ENCODE data around the gene BCOR.
A peak's percentile ranks its signal among the peaks of the same experiment; 100 is the strongest.

The BCOR gene

DNA sequence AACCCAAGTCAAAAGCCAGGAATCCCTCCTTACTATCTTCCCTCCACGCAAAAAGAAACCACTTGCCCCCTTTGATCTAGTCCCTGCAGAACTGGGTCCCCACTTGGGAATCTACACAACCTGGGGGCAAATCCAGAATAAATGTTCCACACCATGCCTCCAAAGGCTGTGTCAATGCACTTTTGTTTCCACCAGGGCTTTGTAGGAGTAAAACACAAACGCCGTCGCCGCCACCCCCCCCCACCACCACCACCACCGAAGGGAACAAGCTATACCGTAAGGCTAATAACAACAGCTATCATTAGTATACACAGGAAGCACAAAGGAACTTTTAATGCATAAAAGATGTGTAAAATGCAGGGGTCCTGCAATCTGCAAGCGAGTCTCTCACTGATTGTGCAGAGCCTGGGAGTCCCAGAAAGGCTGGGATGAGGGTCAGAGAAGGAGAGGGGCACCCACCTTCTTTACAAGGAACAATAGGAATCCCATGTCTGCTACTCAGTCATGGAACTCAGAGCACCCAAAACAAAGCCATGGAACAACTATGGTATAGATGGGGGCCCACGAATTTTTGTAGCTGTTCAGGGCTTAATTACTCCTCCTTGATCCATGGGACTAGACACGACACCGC lies 13.2 kb downstream of the BCOR start:
- H3K4me3 Mint-ChIP-seq, result peak overlapping the region; percentile 79

GRCh38 chrX:40083979-40084359 lies 13.8 kb downstream of the BCOR start:
- no peaks in the 10 kb centered on the region for H3K27me3 Mint-ChIP-seq
- H3K4me3 Mint-ChIP-seq, result peak overlapping the region; percentile 79
- no peaks in the 10 kb centered on the region for H3K36me3 Mint-ChIP-seq
- peak overlapping the region; percentile 35 for H3K27ac Mint-ChIP-seq
- H3K4me1 Mint-ChIP-seq, result peaks cover 70% of the 10 kb centered on the region
- no peaks in the 10 kb centered on the region for H3K9me3 Mint-ChIP-seq

More for the DNA sequence above, 13.2 kb downstream of the BCOR start:
- Mint-ChIP-seq H3K27ac (no peak overlapping the region), H3K4me1 (peaks cover 70% of the 10 kb centered on the region), H3K9me3 (no peaks in the 10 kb centered on the region), H3K36me3 (no peaks in the 10 kb centered on the region), H3K27me3 (no peaks in the 10 kb centered on the region)

GRCh38 chrX:40083120-40083978 lies 14.4 kb downstream of the BCOR start:
- peak overlapping the region; percentile 35 for H3K27ac Mint-ChIP-seq
- peaks cover 66% of the 10 kb centered on the region for H3K4me1 Mint-ChIP-seq
- H3K9me3 Mint-ChIP-seq, result no peaks in the 10 kb centered on the region
- peak overlapping the region; percentile 79 for H3K4me3 Mint-ChIP-seq
- H3K36me3 Mint-ChIP-seq, result no peaks in the 10 kb centered on the region
- no peaks in the 10 kb centered on the region for H3K27me3 Mint-ChIP-seq

DNA sequence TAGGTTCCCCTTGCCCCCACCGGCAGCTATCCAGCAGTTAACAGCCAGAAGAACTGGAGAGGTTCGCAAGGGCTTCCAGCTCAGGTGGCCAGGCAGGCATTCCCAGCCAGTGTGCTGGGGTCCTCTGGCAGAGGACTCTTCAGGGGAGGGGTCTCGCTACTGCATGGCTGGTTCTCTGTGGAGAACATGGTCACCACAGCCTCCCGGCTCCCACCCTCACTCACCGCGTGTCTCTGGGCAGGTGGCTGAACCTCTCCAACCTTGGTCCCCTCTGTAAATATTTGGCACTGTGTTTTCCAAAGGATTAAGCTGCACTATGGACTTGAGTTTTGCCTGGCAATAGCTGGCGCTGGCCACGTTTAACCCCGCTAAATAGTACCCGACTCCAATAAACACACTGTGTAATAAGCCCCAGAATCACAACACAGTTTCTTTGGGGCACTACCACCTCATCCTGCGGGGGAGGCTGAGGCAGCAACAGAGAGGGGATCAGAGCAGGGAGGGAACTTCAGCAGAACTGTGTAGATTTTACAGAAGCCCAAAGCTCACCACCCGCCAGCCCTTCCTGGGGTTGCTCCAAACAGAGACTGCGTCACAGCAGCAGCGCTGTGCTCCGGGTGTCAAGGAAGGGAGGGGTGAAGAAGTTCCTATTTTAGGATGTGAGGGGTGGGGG lies 15.2 kb downstream of the BCOR start:
- H3K9me3 Mint-ChIP-seq, result no peaks in the 10 kb centered on the region
- peak overlapping the region; percentile 76 for H3K27ac Mint-ChIP-seq
- H3K36me3 Mint-ChIP-seq, result no peaks in the 10 kb centered on the region
- H3K4me3 Mint-ChIP-seq, result peak overlapping the region; percentile 80
- peaks cover 65% of the 10 kb centered on the region for H3K4me1 Mint-ChIP-seq
- H3K27me3 Mint-ChIP-seq, result no peaks in the 10 kb centered on the region

DNA sequence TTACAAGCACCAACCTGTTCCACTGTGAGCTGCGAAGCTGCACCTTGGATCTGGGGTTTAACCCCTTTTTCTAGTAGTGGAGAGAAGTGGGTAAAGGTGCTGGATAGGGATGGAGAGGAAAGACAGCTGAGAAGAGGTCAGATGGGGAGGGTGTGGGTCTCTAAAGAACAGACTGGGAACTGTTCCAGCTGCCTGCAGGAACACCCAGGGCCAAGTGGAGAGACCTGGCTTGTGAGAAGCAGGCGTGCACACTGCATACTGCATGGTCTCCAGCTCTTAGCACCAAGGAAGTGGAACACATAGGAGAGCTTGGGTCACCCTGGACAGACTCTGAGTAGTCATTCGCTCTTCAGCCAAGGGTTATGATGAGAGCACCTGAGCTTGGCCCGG lies 16.1 kb downstream of the BCOR start:
- peaks cover 60% of the 10 kb centered on the region for H3K4me1 Mint-ChIP-seq
- H3K36me3 Mint-ChIP-seq, result no peaks in the 10 kb centered on the region
- H3K27me3 Mint-ChIP-seq, result no peaks in the 10 kb centered on the region
- no peak overlapping the region for H3K27ac Mint-ChIP-seq
- no peaks in the 10 kb centered on the region for H3K9me3 Mint-ChIP-seq
- H3K4me3 Mint-ChIP-seq, result no peak overlapping the region

GRCh38 chrX:40080894-40081678 lies 16.7 kb downstream of the BCOR start:
- no peaks in the 10 kb centered on the region for H3K27me3 Mint-ChIP-seq
- no peak overlapping the region for H3K27ac Mint-ChIP-seq
- H3K4me1 Mint-ChIP-seq, result peaks cover 57% of the 10 kb centered on the region
- no peak overlapping the region for H3K4me3 Mint-ChIP-seq
- H3K36me3 Mint-ChIP-seq, result peaks cover 1% of the 10 kb centered on the region
- H3K9me3 Mint-ChIP-seq, result no peaks in the 10 kb centered on the region

DNA sequence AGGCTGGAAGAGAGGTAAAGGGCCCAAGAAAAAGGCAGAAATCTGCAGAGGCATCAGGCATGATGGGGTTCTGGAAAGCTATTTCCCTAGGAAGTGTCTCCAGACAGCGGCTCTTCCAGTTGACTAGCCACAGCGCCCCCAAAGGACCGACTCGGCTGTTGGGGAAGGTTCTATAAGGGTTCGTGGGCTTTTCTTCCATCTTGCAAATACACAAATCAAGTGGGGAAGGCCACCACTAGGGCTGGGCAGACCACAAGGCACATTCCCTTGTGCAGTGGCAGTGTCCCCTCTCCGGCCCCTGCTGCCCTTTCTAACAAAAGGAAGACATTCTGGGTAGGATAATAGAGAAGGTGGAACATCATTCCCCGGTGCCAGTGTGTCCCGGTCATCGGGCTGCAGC lies 18.2 kb downstream of the BCOR start:
- H3K4me1 Mint-ChIP-seq, result peaks cover 46% of the 10 kb centered on the region

DNA sequence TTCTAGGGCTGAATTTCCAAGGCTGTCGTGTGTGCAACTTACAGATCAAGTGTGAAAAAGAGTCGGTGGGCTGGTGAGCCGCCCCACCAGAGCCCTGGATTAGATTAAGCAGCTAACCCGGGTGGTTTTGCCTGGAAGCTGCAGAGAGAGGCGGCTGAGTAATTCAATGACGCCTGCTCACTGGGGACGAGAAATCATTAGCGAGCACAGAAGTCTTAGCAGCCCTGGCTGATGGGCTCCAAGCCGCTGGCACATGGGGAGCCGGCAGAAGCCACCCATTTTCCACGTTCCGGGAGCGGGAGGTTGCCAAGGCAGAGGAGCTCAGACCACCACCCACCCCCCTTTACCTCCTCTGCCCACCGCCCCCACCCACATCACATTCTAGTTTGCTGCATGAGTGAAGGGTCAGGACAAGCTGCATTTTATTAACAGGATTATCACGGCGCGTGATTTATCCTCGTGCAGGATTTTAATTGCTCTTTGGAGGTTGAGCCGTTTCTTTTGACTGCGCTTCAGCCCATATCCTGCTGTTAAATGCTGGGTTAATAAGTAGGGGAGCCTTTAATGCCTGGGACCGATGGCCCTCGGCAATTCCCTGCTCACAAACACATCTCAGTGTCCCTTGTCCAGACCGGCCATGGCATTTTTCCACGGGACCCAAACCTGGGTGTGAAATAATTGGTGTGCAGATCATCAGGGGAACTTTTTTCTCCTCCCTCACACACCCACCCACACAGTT lies 19.1 kb downstream of the BCOR start:
- H3K4me1 Mint-ChIP-seq, result peaks cover 37% of the 10 kb centered on the region
- H3K36me3 Mint-ChIP-seq, result peaks cover 1% of the 10 kb centered on the region
- H3K4me3 Mint-ChIP-seq, result no peak overlapping the region
- H3K27me3 Mint-ChIP-seq, result no peaks in the 10 kb centered on the region
- H3K9me3 Mint-ChIP-seq, result no peaks in the 10 kb centered on the region
- H3K27ac Mint-ChIP-seq, result peak overlapping the region; percentile 57

More for the DNA sequence above, 18.2 kb downstream of the BCOR start:
- H3K4me3 Mint-ChIP-seq, result no peak overlapping the region
- H3K36me3 Mint-ChIP-seq, result peaks cover 1% of the 10 kb centered on the region
- H3K9me3 Mint-ChIP-seq, result no peaks in the 10 kb centered on the region
- H3K27me3 Mint-ChIP-seq, result no peaks in the 10 kb centered on the region
- H3K27ac Mint-ChIP-seq, result no peak overlapping the region

DNA sequence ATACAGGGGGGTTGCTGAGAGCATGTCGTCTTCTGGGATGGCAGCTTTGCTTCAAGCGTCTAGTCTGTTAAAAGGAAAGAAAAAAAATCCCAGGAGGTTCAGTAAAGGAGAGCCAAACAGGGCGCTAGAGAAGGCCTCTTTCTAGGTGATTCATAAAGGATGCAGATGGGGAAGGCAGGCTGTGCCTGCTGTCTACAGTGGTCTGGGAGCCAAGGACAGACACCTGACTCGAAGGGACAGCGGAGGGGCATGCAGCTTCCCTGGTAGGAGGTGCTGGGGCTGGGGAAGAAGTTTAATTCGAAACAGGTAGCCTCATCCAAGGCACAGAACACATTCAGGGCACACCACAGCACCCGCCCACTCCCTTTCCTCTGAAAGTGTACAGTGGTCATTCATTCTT lies 19.9 kb downstream of the BCOR start:
- Mint-ChIP-seq H3K4me3 (no peak overlapping the region), H3K27me3 (no peaks in the 10 kb centered on the region), H3K36me3 (peaks cover 4% of the 10 kb centered on the region), H3K27ac (no peak overlapping the region), H3K4me1 (peaks cover 37% of the 10 kb centered on the region), H3K9me3 (no peaks in the 10 kb centered on the region)

- H3K27ac Mint-ChIP-seq, result no peak overlapping the region
- peaks cover 30% of the 10 kb centered on the region for H3K4me1 Mint-ChIP-seq
- H3K4me3 Mint-ChIP-seq, result no peak overlapping the region
Observed at GRCh38 chrX:40076750-40077575, 20.8 kb downstream of the BCOR start.

GRCh38 chrX:40074959-40075332 lies 22.8 kb downstream of the BCOR start:
- peaks cover 9% of the 10 kb centered on the region for H3K36me3 Mint-ChIP-seq
- H3K4me1 Mint-ChIP-seq, result peaks cover 19% of the 10 kb centered on the region
- no peak overlapping the region for H3K27ac Mint-ChIP-seq
- no peaks in the 10 kb centered on the region for H3K9me3 Mint-ChIP-seq
- H3K4me3 Mint-ChIP-seq, result no peak overlapping the region
- H3K27me3 Mint-ChIP-seq, result no peaks in the 10 kb centered on the region

More at GRCh38 chrX:40076750-40077575, 20.8 kb downstream of the BCOR start:
- Mint-ChIP-seq H3K36me3 (peaks cover 4% of the 10 kb centered on the region), H3K9me3 (no peaks in the 10 kb centered on the region), H3K27me3 (no peaks in the 10 kb centered on the region)

DNA sequence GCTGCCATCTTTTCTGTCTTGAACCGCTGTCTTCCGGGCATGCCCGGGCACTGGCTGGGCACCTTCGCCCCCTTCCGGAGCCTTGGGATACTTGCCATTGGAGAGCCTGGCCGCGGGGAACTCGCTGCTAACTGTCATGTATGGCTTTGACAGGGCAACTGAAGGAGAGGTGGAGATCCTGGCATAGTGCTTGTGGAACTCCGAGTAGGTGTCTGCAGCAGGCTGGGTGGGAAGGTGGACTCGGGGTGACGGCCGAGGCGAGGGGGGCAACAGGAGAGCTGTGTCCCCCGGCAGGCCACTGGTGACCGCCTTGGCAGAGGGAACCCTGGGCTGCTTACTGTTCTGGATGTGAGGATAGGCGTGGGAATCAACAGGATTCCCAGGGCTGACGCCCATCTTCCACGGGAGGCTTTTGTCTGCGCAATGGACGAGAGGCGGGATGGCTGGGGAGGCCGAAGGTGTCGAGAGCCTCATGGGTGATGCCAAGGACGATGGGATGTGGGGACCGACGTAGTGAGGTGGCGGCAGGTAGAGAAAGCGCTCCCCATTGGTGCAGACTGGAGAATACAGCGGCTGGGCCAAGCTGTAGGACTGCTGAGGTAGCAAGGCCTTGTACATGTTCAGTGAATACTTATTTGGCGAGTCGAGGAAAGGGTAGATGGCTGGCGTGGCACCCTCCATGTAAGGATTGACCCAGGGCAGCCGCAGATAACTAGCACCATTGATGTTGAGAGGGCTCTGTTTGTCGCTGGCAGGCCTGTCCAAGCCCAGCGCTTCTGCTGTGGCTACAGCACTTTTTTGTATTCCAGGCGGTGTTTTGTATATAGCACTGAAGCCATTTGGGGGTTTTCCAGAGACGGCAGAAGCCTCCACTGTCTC lies 23.4 kb downstream of the BCOR start:
- Mint-ChIP-seq H3K36me3 (peaks cover 9% of the 10 kb centered on the region), H3K27ac (no peak overlapping the region), H3K27me3 (no peaks in the 10 kb centered on the region), H3K9me3 (no peaks in the 10 kb centered on the region), H3K4me3 (no peak overlapping the region), H3K4me1 (peaks cover 15% of the 10 kb centered on the region)

DNA sequence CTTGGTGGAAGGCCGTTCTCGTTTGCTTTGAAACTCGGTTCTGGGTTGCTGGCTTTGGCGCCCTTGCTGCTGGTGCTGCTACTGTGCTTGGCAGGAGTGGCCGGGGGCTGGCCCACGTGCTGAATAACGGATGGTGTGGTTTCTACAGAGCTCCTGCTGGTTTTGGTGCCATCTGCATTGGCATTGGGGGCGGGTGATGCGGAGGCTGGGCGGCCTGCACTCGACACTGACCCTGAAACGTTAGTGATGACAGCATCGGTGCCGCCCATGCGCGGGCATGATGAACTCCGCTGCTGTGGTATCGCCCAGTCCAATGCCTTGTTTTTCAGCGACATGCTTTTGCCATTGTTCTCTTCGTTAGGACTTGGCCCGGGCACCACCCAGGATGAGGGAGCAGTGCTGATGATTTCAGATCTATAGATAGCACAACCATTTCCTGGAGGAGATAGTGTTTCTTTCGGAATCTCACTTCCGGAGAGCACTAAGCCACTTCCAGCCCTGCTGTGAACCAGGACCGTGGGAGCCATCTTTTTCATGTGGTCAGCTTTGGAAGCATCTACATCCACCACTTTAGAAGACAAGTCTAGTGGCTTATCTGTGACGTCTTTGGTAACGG lies 24.2 kb downstream of the BCOR start:
- Mint-ChIP-seq H3K36me3 (peaks cover 9% of the 10 kb centered on the region), H3K4me1 (peaks cover 15% of the 10 kb centered on the region), H3K27ac (no peak overlapping the region), H3K9me3 (no peaks in the 10 kb centered on the region), H3K4me3 (no peak overlapping the region), H3K27me3 (no peaks in the 10 kb centered on the region)

Measured in activated naive CD4-positive, alpha-beta T cell treated with anti-CD3 and anti-CD28 coated beads, Interleukin-2, amount 50 U/mL, for 24 hours (primary cell).